Fibroblast of the aortic adventitia (primary cell): ENCODE data around the gene FSTL4. TPM values are rescaled to one million over a fixed set of nuclear protein-coding genes. Genes with fewer than 3 reads are reported as not detected.

Source experiments
- DNase-seq: peaks from one replicate; pipeline ENCODE4 v3.0.0-alpha.2; 2010; ENCODE audit warnings: low read depth
- H3K4me3 ChIP-seq: 2 replicates; pipeline ENCODE4 v1.5.1; 2011; ENCODE audit warnings: low read depth, mild to moderate bottlenecking, control low read depth, low read length, moderate library complexity
- CTCF ChIP-seq: IDR thresholded peaks from 2 replicates; pipeline ENCODE4 v1.5.1; 2011; ENCODE audit warnings: mild to moderate bottlenecking, low read length, control low read depth, inconsistent platforms; ENCODE audit not compliant: insufficient read depth
- total RNA-seq: library from RNA; depleted of rRNA; stranded (reverse); fragments of >200 nt; gene quantifications from 2 replicates; pipeline ENCODE4 v1.2.3, GENCODE V29; 2012; ENCODE audit warnings: low replicate concordance

Gene FSTL4
- total RNA-seq, 1 donor, result not detected

GRCh38 chr5:133381041-133381440 lies 231.3 kb downstream of the FSTL4 start:
- no peak for TF ChIP-seq CTCF
- no peak overlapping the region for H3K4me3 ChIP-seq
- no peak for DNase-seq

GRCh38 chr5:133377736-133378135 lies 234.6 kb downstream of the FSTL4 start:
- no peak for DNase-seq
- no peak for TF ChIP-seq CTCF
- H3K4me3 ChIP-seq, result no peak overlapping the region

- DNase-seq, result no peak
- no peak overlapping the region for H3K4me3 ChIP-seq
- no peak for TF ChIP-seq CTCF
These were observed 235.4 kb downstream of the FSTL4 start for GRCh38 chr5:133376986-133377385.

- no peak for TF ChIP-seq CTCF
- DNase-seq, result peak; percentile 6
- H3K4me3 ChIP-seq, result no peak overlapping the region
These were observed 239.0 kb downstream of the FSTL4 start for GRCh38 chr5:133373121-133373870.

GRCh38 chr5:133372293-133372937 lies 239.9 kb downstream of the FSTL4 start:
- no peak for TF ChIP-seq CTCF
- DNase-seq, result no peak
- no peak overlapping the region for H3K4me3 ChIP-seq

- TF ChIP-seq CTCF, result no peak
- no peak overlapping the region for H3K4me3 ChIP-seq
- DNase-seq, result no peak
These were observed 240.8 kb downstream of the FSTL4 start for GRCh38 chr5:133371371-133372155.
